Mesendoderm (in vitro differentiated cells): ENCODE data around the gene IMMP1L.

Experiments used
- DNase-seq: peaks from one replicate; pipeline ENCODE4 v3.0.0; 2013
- H2AK5ac ChIP-seq: 2 replicates; pipeline ENCODE4 v1.6.1; 2013; ENCODE audit warnings: low read length, inconsistent platforms
- H2BK120ac ChIP-seq: 2 replicates; pipeline ENCODE4 v1.6.1; 2013; ENCODE audit warnings: low read depth, mild to moderate bottlenecking, low read length, moderate library complexity, mixed read lengths
- H2BK15ac ChIP-seq: replicated peaks from 2 replicates; pipeline ENCODE4 v1.6.1; 2013; ENCODE audit warnings: low read depth, mild to moderate bottlenecking, moderate library complexity
- H2BK5ac ChIP-seq: 2 replicates; pipeline ENCODE4 v1.6.1; 2013; ENCODE audit warnings: low read length, inconsistent platforms
- H3K18ac ChIP-seq: 2 replicates; pipeline ENCODE4 v1.6.1; 2013; ENCODE audit warnings: mild to moderate bottlenecking, low read length, mixed read lengths
- H3K23ac ChIP-seq: one replicate; pipeline ENCODE4 v1.6.1; 2013; ENCODE audit warnings: low read length
- H3K27ac ChIP-seq: 2 replicates; pipeline ENCODE4 v1.5.1; 2013; ENCODE audit warnings: low read depth, mild to moderate bottlenecking, inconsistent platforms, low read length, moderate library complexity
- H3K27me3 ChIP-seq: 2 replicates; pipeline ENCODE4 v1.6.1; 2013; ENCODE audit warnings: low read length, control low read depth, mild to moderate bottlenecking, inconsistent platforms; ENCODE audit not compliant: insufficient read depth, poor library complexity
- H3K36me3 ChIP-seq: 2 replicates; pipeline ENCODE4 v1.6.1; 2013; ENCODE audit warnings: low read length, inconsistent platforms; ENCODE audit not compliant: control insufficient read depth, insufficient read depth
- H3K4ac ChIP-seq: one replicate; pipeline ENCODE4 v1.6.1; 2013; ENCODE audit warnings: low read depth, mild to moderate bottlenecking, low read length, moderate library complexity
- H3K4me1 ChIP-seq: 2 replicates; pipeline ENCODE4 v1.6.1; 2013; ENCODE audit warnings: low read depth, low read length, inconsistent platforms; ENCODE audit not compliant: control insufficient read depth
- H3K4me2 ChIP-seq: 2 replicates; pipeline ENCODE4 v1.6.1; 2013; ENCODE audit warnings: low read length
- H3K4me3 ChIP-seq: 2 replicates; pipeline ENCODE4 v1.5.1; 2013; ENCODE audit warnings: mild to moderate bottlenecking, low read length
- H3K56ac ChIP-seq: one replicate; pipeline ENCODE4 v1.6.1; 2013; ENCODE audit warnings: low read length
- H3K79me1 ChIP-seq: 2 replicates; pipeline ENCODE4 v1.6.1; 2013; ENCODE audit warnings: low read length, inconsistent platforms
- H3K79me2 ChIP-seq: 2 replicates; pipeline ENCODE4 v1.6.1; 2013; ENCODE audit warnings: mild to moderate bottlenecking, low read length; ENCODE audit not compliant: control insufficient read depth, insufficient read depth
- H3K9ac ChIP-seq: 2 replicates; pipeline ENCODE4 v1.6.1; 2013; ENCODE audit warnings: low read length, inconsistent platforms
- H4K5ac ChIP-seq: one replicate; pipeline ENCODE4 v1.6.1; 2013; ENCODE audit warnings: low read length
- H4K8ac ChIP-seq: one replicate; pipeline ENCODE4 v1.6.1; 2013; ENCODE audit warnings: low read depth, mild to moderate bottlenecking, control low read depth, low read length, moderate library complexity
- WGBS: extraction: QIAGEN DNeasy Blood & Tissue Kit; methylation state at CpG from one replicate; pipeline ENCODE4 v1.1.7; 2013; ENCODE audit warnings: low lambda C conversion rate, missing lambda C conversion rate; ENCODE audit not compliant: insufficient coverage; ENCODE audit errors: extremely low coverage; 5-methylcytosine and 5-hydroxymethylcytosine counted together

Gene IMMP1L

GRCh38 chr11:31383116-31383515 is 126.3 kb downstream of the IMMP1L start:
- peak; percentile 68 for DNase-seq
- Histone ChIP-seq H2BK120ac (no peak overlapping the region), H3K56ac (no peak overlapping the region), H3K4me3 (no peak overlapping the region), H2BK5ac (no peak overlapping the region), H4K8ac (no peak overlapping the region), H3K4ac (no peak overlapping the region), H3K27ac (no peak overlapping the region), H3K9ac (no peak overlapping the region), H3K27me3 (no peaks in the 10 kb centered on the region), H3K4me1 (no peaks in the 10 kb centered on the region), H2AK5ac (no peak overlapping the region), H3K79me2 (no peaks in the 10 kb centered on the region), H3K4me2 (no peak overlapping the region), H3K18ac (no peak overlapping the region), H3K36me3 (no peaks in the 10 kb centered on the region), H2BK15ac (no peak overlapping the region), H3K23ac (no peak overlapping the region), H4K5ac (no peak overlapping the region), H3K79me1 (peaks cover 4% of the 10 kb centered on the region)
- WGBS, result no CpG with 5 or more reads among the region's 1 CpG
